Occipital lobe (tissue), 2 donors: Measurements from ENCODE around the gene ADAMTS17. TPM values are rescaled to one million over a fixed set of nuclear protein-coding genes. Genes with fewer than 3 reads are reported as not detected.

ENCODE experiments used
- DNase-seq: peaks from one replicate; lab custom pipeline; 2025; lab: John Stamatoyannopoulos, UW
- total RNA-seq: library from RNA; depleted of rRNA; stranded (reverse); fragments of >200 nt; gene quantifications from one replicate; pipeline ENCODE4 v1.2.3, GENCODE V29; 2014

The ADAMTS17 gene
- total RNA-seq, 1 donor from 2014 or later: 5.1 TPM

DNA sequence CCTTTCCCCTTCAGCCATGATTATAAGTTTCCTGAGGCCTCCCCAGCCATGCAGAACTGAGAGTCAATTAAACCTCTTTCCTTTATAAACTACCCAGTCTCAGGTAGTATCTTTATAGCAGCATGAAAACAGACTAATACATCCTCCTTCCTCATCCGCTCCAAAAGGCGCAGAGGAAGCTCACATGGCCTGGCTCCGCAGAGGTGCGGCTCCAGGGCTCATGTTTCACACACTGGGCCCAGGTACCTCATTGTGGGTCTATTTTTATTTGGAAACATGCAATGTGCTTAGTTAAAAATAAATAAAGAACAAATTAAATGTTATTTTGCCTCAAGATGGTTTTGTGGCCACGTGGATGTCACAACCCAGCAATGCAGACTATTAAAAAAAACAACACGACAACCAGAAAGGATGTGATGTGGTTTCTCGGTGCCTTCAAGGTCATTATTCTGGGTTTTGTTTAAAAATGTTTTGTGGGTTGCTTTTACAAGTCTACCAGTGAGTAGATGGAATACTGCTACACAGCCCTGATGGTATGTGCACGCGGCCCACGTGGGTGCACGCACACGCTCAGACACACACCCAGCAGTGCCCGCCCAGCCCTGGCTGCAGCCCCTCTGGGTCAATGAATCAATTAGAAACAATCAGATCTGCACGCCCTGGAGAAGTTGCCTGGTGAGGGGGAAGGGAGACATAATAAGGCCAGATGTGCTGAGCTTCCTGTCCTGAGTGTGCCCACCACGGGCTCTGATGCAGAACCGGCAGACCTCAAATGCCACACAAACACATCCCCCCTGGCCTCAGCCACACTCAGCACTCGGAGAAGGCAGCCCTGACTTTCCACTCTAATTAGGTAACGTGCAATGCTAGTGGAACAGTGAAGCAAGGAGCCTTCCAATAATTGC is 140.1 kb downstream of the ADAMTS17 start:
- no peak for DNase-seq

DNA sequence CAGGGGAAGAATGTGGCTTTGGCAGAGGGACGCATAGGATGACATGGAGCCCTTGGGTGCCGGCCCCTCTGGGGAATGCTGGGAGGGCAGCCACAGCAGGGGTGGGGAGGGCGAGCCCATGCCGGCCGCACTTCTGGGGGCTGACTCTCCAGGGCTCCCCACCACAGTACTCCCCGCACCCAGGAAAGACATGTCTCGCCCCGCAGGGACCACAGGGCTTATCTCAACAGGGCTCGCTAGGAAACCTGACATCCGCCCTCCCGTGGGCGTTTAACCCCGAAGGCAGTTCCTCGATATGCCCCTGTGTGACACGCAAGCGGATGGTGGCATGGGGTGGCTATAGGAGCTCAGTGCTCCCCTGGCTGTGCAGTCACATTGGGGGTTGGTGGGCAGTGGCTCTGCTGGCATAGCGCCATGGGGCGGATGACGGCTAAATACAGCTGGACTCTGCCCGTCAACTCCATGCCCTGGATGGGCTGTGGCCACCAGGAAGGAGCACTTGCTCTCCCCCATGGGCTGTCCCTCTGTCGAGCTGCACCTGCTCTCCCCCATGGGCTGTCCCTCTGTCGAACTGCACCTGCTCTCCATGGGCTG is 141.4 kb downstream of the ADAMTS17 start:
- no peak for DNase-seq

DNA sequence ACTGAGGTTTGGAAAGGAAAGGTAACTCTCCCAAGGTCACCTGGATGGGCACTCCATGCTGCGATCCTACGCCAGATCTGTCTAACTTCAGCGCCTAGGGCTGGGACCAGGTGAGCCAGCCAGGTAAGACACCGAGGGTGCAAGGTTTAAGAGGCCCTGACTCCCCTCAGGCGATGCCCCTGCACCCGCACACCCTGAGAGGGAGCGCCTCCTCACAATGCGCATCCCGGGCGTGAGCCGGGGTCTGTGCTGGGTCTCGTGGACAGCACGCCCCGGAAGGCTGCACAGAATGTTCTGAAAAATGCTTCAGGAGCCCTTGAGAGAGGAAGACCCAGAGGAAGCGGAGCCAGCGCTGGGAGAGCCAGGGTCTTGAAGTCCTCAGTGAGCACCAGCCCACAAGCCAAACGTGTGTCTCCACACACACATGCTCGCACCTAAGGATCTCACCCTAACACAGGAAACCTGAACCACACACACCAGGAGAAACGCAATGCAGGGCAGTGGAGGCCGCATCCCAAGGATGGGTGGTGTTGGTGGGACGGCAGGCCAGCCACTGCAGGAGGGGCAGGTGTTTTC is 142.0 kb downstream of the ADAMTS17 start:
- DNase-seq: no peak

GRCh38 chr15:100198442-100198841 is 143.3 kb downstream of the ADAMTS17 start:
- no peak for DNase-seq

GRCh38 chr15:100196326-100197058 is 145.3 kb downstream of the ADAMTS17 start:
- no peak for DNase-seq

DNA sequence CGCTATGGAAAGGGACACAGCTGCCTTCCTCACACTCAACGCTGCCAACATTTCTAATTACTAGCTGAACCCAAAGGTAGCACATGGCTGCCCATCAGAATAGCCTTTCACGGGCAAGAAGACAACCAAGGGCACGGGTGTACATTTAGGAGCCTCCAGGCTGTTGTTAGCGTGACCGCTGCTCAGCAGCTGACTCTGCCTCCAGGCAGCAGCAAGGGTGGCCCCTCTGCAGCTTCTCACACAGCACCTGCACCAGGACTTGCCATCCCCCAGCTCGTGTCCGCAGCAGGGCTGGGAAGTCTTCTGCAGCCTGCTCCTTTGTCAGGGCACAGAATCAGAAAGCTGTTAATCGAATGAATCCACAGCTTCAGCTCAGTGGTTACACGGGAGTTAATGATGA is 146.8 kb downstream of the ADAMTS17 start:
- DNase-seq: no peak

- DNase-seq: no peak
Measured at GRCh38 chr15:100193277-100193860, 148.4 kb downstream of the ADAMTS17 start.

DNA sequence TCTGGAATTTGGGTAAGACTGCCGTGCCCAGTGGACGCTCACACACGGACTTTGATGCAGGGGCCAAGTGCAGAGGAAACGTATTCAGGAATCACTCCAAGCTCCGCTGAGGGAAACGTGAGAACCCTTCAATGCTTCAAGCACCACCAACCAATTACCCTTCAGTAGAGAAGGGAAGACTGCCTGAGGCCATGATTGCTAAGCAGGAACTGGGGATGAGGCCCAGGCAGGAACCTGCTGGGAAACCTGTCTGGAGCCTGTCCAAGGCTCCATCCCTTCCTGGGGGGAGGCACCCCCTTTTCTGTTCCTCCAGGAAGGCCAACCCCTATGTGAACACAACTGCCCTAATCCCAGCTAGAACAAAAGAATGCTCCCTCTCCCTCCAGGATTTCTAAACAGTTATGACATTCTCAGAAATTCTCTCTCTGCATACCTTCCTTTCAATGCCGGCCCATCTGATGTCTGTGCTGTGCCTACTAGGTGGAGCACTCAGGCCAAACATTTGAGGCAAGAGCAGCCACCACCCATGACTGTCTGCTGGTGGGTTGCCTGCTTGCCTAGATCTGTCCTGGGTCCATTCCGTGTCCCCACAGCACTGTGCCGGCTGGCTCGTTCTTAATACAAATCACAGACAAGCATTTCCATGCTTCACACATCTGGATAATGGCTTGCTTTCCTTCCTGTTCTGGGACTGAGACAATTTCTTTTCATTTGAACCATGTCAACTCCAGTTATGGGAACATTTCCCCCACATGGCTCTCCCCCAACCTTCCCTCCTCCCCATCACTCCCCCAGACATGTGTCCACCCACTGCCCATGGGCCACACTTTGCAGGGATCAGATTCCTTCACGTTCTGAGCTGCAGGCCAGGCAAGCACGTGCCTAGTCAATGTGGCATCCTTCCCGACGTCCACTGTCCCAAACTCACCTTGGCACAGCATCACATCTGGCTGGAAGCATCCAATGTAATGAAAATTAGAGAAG is 149.4 kb downstream of the ADAMTS17 start:
- DNase-seq: no peak

GRCh38 chr15:100191161-100191560 is 150.6 kb downstream of the ADAMTS17 start:
- no peak for DNase-seq

- DNase-seq: no peak
Measured at GRCh38 chr15:100190675-100191074, 151.1 kb downstream of the ADAMTS17 start.

DNA sequence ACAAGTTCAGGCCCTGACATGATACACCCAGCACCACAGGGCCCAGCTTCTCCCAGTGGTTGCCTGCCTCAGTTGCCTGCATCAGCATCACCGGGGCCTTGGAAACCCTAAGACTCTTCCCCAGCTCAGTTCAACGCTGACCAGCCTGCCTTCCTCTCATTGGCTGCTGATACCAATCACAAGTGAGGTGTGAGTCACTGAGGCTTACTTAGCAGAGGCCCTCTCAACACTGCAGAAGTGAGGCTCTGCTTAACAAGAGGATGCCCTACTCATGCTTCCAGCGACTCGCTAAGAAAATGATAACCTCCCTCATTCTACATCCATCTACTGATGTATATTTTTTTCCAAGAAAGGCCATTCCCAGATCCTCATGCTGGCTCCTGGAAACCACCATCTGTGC is 151.9 kb downstream of the ADAMTS17 start:
- no peak for DNase-seq

- no peak for DNase-seq
Measured at GRCh38 chr15:100189319-100189718, 152.5 kb downstream of the ADAMTS17 start.

DNA sequence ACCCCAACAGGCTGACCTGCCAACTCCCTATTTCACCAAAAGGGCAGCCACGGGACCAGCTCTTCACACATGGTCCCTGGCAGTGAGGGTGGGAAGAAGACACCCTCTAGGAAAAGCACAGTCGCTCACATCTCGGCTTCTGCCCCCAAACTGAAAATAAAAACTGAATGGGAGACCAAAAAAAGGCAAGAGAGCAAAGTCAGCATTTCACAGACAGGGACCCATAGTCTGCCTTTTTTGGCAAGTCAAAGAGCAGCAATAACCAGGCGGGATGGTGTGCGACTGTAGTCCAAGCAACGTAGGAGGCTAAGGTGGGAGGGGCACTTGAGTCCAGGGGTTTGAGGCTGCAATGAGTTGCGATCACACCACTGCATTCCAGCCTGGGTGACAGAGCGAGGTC is 154.1 kb downstream of the ADAMTS17 start:
- no peak for DNase-seq

GRCh38 chr15:100186960-100187359 is 154.8 kb downstream of the ADAMTS17 start:
- DNase-seq: no peak

DNA sequence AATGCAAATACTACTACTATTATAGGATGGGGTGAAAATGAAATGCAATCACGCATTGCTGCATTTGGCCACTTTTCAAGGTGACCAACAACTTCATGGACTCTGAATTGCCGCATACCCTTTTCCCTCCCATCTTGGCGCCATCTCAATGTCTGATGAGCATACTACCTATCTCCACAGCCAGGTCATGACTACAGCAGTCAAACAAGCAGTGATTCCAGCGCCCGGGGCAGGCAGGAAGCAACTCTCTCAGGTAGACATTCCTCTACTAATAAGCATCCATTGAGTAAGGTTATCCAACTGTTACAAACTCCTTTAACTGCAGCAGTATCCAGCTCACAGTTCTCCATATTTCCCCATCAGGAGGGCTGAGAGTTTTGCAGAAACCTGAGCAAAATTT is 155.4 kb downstream of the ADAMTS17 start:
- no peak for DNase-seq

DNA sequence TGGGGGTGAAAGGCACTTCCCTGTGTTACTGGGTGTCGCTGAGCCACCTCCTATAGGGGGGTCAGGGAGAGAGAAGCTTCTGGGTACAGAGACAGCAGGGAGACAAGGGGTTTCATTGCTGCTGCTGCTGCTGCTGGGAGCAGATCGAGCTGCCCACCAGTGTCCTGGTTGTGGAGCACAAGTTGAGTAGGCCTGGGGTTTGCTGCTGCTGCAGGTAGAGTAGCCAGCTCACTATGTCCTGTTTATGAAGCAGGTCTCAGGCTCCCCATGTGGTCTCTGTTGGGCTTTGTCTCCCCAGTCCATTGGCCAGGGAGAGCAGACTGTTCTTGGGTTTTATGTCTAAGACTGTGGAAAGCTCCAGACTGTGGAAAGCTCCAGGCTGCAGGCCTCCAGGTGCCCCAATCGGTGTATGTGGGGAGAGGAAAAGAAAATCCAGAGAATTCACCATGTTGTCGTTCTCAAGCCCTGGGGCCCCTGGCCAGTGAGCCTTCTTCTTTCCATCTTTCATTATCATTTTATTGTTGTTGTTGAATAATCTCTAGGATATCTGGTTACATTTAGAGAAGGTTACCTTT is 157.8 kb downstream of the ADAMTS17 start:
- DNase-seq: no peak

DNA sequence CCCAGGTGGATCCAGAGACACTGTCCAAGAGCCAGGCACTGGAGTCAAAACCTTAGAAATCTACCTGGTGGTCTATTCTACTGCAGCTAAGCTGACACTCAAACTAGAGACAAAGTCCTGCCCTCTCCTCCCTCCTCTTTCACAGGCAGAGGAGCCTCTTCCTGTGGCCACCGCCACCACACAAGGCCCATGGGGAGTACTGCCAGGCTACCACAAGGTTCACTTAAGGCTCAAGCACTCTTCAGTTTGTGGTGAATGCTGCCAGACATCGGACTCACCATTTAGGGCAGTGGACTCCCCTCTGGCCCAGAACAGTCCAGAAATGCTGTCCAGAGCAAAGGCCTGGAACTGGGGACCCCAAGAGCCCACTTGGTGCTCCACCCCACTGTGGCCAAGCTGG is 160.9 kb downstream of the ADAMTS17 start:
- DNase-seq: no peak

DNA sequence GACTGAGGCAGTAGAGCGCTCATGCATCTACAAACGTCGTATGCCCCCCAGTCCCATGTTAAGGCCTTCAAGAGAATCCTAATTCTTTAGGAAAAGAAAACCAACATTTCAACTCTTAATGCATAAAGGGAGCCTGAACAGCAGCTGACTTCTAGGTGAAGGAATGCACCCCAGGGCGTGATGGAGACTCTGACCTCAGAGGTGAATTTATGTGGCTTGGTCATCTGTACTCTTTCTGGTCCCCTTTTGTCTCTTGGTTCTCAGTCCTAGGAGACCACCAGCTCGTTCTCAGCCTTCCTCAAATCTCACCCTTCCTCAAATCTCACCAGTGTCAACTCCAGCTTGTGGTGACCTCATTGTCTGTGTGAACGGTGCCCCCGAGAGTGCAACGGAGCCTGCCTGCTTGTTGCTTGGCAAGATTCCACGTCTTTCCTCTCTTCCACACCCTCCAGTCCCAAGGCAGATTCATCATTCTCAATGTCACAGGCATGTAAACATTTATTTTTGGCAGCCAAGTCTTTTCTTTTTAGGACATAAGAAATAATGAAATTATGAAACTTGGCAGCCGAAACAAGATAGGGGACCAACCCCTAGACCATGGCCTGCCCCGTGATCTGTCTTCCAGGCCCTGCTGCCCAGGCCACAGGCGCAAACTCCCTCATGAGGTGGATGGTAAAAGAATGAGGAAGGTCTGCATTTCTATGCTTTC is 166.2 kb downstream of the ADAMTS17 start:
- no peak for DNase-seq

DNA sequence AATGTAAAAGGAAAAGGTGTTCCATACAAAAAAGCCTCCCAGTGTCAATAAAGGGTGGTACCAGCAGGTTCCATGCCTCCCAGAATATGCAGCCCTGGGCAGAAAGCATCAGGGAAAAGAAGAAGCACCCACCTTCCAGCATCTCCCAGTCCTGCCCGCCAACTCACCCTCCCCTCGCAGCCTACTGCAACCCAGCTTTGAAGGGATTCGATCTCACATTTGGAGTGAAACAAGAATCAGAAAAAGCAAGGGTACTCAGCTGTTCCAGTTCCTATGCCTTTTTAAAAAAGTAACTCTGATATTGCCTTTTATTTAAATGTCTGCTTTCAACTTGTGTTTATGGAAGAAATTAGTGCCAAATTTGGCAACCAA is 166.9 kb downstream of the ADAMTS17 start:
- DNase-seq: no peak
